RPMI8226 (cell line): ENCODE data around the gene TUBGCP6.

Source experiments
- DNase-seq: peaks from one replicate; pipeline ENCODE4 v3.0.0-alpha.2; 2015

TUBGCP6 gene

DNA sequence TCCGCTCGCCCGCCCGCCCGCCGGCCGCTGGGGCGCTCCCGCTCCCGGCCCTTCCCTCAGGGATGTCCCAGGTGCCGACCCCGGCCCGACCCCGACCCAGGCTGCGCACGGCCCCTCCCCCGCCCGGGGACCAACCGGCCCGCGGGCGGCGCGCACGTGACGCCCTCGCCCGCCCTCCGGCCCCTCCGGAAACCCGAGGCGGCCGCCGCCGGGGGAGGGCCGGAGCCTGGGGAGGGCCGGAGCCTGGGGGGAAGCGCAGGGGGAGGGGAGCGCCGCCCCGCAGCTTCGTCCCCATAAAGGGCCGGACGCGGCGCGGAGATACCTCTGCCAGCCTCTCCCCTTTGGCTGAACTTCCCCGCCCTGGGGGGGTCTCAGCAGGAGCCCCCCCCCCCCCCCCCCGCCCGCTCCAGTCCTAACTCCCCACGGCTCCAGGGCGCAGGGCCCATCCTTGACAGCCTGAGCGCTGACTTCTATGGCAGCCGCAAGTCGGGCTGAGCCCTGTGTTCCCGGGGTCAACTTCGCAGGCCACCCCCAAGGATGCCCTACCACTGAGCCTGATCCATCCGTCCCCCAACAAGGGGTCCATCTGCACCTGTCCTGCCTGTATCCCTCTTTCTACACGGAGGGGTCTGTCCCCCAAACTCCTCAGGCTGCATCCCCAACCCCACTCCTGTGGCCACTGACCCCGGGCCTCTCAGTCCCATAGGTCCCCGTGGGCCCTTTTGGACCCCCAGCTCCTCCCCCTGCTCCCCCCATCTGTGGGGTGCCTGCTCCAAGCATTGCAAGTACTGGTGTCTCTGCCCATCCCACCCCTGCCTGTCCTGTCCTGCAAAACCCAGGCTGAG is 17.0 kb upstream of the TUBGCP6 start, which contains the start of gene MAPK12:
Gene MAPK12 (minus strand): TSS at position 69 of the 845 bp plus-strand sequence. CDS start 174 bp downstream, outside the sequence.
- peak; percentile 75 for DNase-seq

DNA sequence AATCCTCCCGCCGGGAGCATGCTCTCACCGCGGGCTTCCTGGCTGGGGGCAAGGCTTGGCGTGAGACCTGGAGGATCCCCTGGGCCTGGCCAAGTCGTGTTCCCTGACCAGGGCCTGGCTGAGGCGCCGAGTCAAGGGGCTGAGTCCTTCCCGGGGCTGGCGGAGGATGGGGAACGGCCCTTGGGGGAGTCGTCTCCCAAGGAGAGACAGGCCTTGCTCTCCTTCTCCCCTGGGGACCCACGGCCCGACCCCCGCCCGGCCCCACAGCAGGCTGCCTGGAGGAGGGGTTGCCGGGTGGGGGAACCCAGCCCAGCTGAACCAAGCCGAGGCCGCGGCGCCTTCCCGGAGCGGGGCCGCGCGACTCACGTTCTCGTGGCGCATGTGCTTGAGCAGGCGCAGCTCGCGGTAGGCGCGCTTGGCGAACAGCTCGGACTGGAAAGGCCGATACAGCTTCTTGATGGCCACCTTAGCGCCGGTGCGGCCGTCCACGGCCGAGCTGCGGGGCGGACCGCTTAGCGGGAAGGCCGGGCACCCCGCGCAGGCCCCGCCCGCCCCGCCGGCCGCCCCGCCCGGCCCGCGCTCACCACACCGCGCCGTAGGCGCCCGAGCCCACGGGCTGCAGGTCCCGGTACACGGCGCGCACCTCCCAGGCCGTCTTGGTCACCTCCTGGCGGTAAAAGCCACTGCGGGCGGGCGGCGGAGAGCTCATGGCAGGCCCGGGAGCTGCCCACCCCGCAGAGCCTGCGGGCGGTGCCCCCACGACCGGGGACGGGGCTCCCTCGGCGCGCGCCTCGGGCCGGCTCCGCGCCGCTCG is 16.2 kb upstream of the TUBGCP6 start:
- DNase-seq = peak; percentile 70

DNA sequence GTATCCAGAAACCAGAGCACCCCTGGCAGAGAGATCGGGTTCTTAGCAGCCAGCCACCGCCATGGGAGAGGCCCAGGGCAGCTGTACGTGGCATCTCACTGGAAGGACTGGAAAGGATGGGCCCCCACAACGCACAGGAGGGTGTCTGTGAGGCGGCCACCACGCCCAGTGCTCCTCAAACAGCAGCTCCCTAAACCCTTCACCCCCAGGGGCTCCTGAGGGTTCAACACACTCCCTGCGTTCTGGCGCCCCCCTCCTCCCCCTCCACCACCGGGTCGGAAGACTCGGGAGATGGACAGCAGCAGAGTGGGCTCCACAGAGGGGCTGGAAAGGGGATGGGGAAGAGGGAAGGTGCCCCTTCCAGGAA is 15.6 kb upstream of the TUBGCP6 start:
- peak; percentile 27 for DNase-seq

DNA sequence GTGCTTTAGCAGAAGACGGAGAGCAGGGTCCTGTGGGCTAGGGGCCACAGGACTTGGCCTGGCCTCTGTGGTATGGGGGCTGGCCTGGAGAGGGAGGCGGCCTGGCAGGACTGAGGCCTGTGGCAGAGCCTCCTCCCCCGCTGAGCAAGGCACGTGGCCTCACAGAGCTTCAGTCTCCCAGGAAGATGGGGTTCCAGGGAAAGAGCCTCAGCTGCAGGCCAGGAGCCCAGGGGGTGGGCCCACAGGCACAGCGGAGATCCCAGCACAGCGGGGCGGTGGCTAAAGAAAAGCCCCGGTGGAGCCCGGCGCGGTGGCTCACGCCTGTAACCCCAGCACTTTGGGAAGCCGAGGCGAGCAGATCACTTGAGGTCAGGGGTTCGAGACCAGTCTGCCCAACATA is 14.5 kb upstream of the TUBGCP6 start:
- no peak for DNase-seq

DNA sequence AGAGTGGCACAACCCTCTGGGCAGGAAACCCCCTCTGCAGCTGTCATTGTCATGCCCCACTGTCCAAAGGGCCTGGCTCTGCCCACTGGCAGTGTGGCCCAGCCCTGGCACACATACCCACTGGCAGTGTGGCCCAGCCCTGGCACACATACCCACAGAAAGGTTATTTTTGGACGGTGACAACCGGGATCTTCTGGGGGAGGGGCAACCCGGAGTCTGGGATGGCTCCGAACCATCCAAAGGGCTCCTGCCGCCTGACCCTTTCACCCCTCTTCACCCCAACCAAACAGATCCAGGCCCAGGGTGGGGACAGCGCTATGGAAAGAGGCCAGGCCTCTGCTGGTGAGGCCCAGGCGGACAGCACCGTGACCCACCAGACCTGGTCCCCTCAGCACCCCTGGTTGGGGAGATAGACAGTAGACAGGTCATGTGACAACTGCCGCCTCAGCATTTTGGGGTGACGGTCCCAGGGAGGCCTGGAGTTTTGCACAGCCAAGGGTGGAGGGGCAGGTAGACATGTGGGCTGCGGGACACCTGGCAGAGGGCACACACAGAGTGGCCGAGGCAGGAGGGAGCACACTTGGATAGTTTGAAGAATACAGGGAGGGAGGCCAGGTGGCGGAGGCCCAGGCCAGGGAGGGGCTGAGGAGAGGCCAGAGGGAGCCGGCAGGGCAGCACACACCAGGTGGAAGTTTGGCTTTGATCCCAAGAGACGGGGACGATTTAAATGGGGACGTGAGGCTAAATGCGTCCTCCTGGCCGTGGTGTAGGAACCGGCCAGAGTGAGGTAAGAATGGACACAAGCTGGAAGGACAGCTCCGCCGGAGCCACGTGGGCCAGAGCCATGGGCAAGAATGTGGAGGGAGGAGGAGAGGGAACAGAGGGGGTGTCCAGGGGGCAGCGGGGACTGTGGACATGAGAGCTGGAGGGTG is 13.8 kb upstream of the TUBGCP6 start:
- no peak for DNase-seq

DNA sequence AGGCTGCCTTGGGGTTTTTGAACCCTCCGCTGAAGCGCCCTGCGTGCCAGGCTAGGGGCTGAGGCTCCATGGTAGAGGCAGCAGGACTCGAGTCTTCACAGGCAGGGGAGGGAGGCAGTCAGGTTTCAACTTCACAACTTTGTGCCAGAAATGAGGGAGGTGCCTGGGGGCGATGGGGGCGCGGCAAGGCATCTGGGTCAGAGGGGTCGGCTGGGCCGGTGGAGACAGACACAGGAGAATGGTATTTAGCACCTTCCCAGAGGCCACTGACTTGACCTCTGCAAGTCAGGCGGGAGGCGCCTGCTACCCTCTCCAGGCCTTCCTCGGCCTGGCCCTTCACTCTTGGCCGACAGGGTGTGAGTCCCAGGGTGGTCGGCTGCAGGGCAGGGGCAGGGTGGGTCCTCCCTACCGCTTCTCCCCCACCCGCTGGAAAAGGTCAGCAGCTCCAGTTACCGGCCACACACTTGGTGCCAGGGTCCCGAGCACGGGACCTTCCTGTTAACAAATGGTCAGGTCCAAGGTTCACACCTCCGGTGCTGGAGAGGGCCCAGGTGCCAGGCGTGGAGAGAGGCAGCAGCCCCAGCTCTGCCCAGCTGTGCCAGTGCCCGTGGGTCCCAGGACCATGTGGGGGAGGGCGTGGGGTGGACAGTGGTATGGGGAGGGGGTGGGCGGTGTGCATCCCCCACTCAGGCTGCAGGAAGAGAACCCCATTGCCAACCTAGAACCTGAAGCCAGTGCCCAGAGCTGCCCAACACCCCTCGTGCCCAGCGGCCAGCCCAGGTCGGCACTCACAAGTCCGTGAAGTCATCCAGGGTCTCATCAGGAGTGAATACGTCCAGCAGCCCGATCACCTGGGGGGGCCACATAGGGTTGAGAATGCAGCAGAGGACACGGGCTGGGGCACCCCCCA is 12.9 kb upstream of the TUBGCP6 start:
- DNase-seq = no peak

DNA sequence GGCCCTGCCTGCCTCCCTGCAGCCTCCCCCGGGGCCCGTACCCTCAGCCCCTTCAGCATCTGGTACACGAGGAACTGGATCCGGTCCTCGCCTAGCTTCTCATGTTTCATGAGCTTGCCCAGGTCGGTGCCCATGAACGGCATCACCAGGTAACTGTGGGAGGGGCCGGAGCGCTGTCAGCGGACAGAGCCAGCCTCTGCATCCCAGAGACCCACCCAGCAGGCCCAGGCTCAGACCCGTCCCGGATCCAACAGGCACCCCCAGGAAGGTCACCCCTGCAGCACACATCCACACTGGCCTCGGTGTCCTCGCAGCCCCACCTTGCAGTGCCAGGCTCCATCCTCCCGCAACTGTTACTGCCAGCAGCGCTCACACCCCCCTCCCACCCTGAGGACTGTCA is 12.2 kb upstream of the TUBGCP6 start:
- no peak for DNase-seq

DNA sequence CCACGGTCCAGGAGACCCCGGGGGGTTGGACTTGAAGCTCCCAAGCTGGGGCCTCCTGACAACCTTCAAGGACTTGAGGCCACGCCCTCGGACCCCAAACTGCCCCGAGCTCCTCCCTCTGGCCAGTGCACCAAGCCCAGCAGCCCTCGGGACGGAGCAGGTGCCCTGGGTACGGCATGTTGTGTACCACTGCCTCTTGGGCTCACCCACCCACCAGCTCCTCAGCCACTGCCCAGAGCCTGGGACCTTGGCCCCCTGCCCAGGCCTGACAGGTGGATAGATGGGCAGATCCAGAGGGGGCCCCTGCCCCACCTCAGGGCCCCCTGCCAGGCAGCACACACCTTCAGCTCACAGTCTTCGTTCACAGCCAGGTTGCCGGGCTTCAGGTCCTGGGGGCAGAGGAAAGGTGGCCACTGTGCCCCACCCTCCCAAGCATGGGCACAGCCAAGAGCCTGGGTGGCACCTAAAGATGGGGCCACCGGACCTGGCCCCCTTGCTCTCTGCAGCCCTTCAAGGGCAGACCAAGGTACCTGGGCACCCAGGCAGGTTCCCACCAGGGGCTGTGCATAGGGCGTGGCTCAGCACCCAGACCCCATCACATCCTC is 11.5 kb upstream of the TUBGCP6 start:
- no peak for DNase-seq

DNA sequence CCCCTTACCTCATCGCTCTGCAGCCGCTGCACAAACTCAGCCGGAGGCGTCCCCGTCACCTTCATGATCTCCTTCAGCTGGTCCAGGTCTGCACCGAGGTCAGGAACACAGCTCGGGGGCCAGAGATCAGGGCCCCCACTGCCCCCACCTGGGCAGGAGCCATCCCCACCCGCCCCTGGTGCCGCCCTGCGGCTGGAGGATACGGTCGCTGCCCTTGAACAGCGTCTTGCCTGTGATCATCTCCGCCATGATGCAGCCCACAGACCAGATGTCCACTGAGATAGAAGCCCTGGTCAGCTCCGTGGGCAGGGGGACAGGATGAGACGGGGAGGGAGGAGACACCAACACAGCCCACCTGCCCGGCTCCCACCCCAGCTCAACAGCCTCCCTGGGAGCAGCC is 10.8 kb upstream of the TUBGCP6 start:
- DNase-seq = no peak

DNA sequence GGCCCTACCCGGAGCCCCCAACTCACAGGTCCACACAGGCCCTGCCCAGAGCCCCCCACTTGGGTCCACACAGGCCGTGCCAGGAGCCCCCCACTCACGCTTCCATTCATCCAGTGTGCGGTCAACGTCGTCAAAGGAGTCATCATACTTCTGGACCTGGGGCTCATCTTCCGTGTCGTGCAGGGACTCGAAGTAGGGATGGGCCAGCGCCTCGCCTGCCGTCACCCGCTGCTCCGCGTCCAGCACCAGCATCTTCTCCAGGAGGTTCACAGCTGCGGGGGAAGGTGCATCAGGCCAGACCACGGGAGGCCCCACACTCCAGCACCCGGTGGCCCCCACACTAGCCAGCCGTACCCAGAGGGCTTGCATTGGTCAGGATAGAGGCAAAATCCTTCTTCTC is 10.3 kb upstream of the TUBGCP6 start:
- DNase-seq = no peak

DNA sequence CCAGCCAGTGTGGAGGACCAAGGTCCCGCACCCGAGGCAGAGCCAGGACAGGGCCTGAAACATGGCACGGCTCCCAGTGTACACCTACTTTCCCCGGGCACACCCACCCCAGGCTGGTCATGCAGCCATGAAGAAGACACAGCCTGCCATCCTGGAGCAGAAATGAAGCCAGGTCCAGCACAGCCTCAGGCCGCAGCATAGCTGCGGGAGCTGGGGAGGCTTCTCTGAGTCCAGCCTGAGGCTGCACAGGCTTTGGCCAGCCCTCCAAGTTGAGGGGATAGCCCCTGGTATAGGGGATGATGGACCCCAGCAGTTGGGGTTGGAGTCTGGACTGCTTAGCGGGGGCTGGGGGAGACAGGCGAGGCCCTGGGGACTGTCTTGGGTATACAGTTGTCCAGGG is 9.1 kb upstream of the TUBGCP6 start:
- no peak for DNase-seq

DNA sequence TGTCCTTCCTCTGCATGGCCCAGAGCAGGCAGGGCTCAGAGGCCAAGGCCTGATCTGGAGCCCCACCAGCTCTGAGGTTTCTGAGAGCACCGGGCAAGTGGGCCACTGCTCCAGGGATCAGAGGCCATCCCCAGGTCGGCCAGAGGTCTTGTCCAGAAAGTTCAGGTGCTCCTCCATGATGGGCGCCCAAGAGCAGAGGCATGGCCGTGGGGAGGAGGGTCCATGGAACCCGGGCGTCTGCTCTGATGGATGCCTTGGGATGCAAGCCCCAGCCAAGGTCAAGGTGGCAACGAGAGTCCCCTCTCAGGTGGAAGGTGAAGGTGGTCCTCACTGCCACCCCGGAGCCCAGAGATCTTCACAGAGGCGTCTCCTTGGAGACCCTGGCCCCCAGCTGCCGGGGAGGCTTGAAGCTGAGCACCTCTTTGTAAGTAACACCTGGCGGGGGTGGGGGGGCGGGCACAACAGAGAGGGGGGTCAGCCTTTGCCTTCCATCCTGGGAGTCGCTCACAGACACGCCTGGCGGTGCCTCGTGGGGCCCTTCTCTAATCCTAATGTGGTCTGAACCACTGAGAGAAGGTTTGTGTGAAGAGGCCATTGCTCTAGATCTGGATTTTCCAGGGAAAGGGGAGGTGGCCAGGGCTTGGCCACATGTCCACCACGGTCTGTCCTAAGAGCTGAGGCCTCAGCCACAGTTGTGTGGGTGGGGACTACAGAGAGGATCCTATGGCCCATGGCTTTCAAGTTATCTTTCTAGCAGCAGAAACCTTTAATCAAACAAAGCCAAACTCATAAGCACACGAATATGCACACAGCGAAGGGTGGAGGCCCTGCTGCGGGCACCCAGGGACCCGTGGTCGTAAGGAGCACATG is 8.5 kb upstream of the TUBGCP6 start:
- no peak for DNase-seq

DNA sequence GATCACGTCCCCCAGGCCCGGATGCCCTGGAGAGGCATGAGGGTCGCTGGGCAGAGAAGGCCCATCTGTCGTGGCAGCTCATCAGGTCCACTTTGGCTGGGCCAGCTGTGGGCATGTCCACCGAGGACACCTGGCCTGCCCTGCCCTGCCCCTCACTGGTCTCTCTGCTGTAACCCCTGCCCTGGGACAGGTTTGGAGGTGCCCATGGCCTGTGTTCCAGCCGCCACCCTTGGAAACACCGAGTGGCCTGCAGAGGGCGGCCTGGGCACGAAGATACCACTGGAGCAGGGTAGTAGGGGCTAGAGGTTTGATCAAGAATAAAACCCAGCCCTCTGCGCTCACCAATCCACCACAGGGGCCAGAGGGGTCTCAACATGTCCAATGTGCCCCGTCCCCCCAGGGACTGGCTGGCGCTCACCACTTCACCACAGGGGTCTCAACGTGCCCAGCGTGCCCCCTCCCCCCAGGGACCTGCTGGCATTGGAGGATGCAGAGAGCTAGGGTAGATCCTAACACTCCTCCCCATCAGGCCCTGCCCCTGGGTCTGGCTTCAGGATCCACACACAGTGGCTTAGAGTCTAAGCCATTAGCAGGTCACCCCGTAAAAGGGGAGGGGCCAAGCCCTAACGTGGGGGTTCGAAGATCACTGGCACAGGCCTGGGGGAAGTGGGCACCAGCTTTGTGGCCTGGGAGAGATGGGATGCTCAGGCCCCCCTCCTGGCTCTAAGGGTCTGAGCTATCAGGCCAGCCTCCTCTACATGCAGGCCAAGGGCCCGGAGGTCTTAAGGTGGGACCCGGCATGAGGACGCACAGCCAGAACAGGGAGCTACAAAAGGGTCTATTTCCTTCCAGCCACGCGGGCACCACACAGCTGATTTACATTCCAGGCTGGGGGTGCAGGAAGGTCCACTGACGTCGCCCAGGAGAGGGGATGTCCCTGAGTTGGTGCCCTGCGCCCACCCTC is 7.5 kb upstream of the TUBGCP6 start:
- peak; percentile 74 for DNase-seq

DNA sequence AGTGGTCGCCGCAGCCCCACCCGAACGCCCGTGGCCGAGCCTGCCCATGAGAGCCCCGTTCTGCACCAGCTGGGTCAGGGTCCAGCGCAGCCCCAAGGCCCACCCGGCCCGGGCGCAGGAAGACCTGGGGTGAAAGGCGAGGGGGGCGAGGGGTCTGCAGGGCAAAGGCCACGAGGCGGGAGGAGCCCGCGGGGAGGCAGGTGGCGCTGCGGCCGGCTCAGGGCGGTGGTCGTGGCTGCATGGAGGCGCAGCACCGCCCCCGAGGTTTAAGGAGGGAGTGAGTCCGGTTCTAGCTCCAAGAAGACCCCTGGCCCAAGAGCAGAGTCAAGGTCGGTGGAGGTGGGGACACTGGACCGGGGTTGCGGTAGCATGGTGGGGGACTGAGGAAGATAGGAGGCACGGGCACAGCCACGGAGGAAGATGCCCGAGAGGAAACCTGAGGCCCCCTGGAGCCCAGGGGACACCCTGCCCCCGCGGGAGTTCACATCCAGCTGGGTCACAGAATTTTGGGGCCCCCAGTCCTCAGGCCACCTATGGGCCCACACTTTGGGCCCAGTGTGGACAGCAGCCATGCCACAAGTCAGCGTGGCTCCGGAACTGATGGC is 6.8 kb upstream of the TUBGCP6 start:
- DNase-seq = no peak

DNA sequence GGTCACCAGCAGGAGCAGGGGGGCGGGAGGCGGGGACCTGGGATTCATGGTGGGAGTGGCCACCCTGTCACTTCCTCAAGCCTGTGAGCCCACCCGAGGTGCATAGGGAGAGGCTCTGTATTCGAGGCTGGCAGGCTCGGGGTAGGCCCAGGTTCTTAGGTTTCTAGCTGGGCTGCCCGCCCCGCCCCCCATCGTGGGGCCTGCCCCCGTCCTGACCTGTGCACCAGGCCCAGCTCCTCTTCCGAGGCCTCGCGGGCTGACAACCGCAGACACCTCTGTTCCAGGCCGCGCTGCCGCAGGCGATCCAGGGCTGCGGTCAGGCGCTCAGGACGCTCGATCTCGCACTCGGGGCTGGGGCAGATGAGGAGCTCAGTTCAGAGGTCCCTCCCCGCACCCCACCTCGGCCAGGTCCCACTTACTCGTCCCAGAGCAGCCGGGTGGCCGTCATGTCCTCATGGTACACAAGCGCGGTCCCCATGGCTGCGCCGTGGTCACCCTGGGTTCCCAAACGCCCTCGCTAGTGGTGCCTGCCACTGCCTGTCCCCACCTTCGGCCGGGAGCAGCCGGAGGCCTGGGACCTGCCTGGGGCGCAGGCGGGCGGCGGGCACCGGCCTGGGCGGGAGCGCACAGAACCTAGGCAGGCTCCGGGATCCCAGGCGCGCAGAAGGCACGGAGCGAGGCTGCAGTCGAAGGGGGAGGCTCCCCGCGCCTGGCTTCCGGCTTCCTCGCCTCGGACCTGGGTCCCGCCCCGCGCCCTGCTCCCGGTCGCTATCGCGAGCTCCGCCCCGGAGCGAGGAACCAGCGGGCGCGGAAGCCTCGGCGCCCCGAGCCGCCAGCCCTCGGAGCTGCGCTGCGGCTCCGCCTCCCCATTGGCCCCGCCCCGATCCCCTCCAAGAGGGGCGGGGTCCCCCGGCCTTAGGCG is 6.0 kb upstream of the TUBGCP6 start, which contains the start of gene HDAC10:
Gene HDAC10 (minus strand): TSS at position 711 of the 922 bp plus-strand sequence. CDS start 233 bp downstream, at position 478.
- peak; percentile 88 for DNase-seq

DNA sequence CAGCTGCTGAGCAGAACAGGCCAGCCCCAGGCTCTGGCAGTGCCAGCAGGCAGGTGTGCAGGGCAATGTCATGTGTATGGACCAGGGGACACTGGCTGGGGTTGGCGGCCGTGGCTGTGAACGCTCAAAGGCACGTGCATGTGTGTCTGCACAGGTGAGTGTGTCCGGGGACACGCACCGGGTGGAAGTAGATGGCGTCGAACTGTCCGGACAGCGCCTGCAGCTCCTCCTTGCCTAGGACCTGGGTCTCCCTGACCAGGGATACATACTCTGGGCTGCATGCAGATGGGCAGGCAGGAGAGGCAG is 5.4 kb upstream of the TUBGCP6 start:
- peak; percentile 25 for DNase-seq
